DND-41 (cell line): ENCODE measurements around the gene SUV39H2.

Source experiments
- ATAC-seq: fragments of 200-7000 bp; cut with Tn5 transposase; 3 replicates; pipeline ENCODE4 v1.9.1; 2021; ENCODE audit warnings: low read depth; ENCODE audit not compliant: insufficient read depth
- DNase-seq: peaks from one replicate; pipeline ENCODE4 v3.0.0-alpha.2; 2020
- H2AFZ ChIP-seq: 2 replicates; pipeline ENCODE4 v1.6.0; 2012; ENCODE audit warnings: low read depth, low read length
- H3K27ac ChIP-seq: 2 replicates; pipeline ENCODE4 v1.5.1; 2012; ENCODE audit warnings: low read length, inconsistent platforms
- H3K27me3 ChIP-seq: fragments of 200-600 bp; sonication (generic); 2 replicates; pipeline ENCODE4 v1.6.0; 2012; ENCODE audit warnings: low read length, mild to moderate bottlenecking, inconsistent platforms; ENCODE audit not compliant: insufficient read depth, poor library complexity
- H3K36me3 ChIP-seq: 2 replicates; pipeline ENCODE4 v1.5.1; 2012; ENCODE audit warnings: low read length, inconsistent platforms; ENCODE audit not compliant: insufficient read depth
- H3K4me1 ChIP-seq: 2 replicates; pipeline ENCODE4 v1.5.1; 2012; ENCODE audit warnings: mild to moderate bottlenecking, low read length; ENCODE audit not compliant: insufficient read depth
- H3K4me2 ChIP-seq: 2 replicates; pipeline ENCODE4 v1.6.0; 2012; ENCODE audit warnings: mild to moderate bottlenecking, moderate library complexity, low read length, inconsistent platforms; ENCODE audit not compliant: insufficient read depth
- H3K4me3 ChIP-seq, 2 experiments: fragments of 200-600 bp in 1 of 2; shearing (Covaris generic) in 1 of 2; 2 replicates each; pipeline ENCODE4 v1.5.1; 2012 to 2016; ENCODE audit warnings: inconsistent platforms in 2 of 2, low read length in 2 of 2, mild to moderate bottlenecking in 2 of 2, low read depth in 1 of 2, moderate library complexity in 1 of 2
- H3K79me2 ChIP-seq: 2 replicates; pipeline ENCODE4 v1.6.0; 2012; ENCODE audit warnings: low read length, inconsistent platforms; ENCODE audit not compliant: insufficient read depth
- H3K9ac ChIP-seq: 2 replicates; pipeline ENCODE4 v1.6.0; 2012; ENCODE audit warnings: low read depth, mild to moderate bottlenecking, inconsistent platforms, low read length, moderate library complexity
- H3K9me3 ChIP-seq: 2 replicates; pipeline ENCODE4 v1.5.1; 2012; ENCODE audit warnings: low read length, moderate library complexity, mild to moderate bottlenecking, inconsistent platforms; ENCODE audit not compliant: insufficient read depth, severe bottlenecking
- H4K20me1 ChIP-seq: 2 replicates; pipeline ENCODE4 v1.6.0; 2012; ENCODE audit warnings: low read length; ENCODE audit not compliant: insufficient read depth
- CTCF ChIP-seq: IDR thresholded peaks from 2 replicates; pipeline ENCODE4 v1.5.1; 2012; ENCODE audit warnings: borderline replicate concordance, low read length, moderate library complexity, mild to moderate bottlenecking; ENCODE audit not compliant: poor library complexity, severe bottlenecking; ENCODE audit errors: extremely low read depth
- EZH2 ChIP-seq: IDR thresholded peaks from 3 replicates; pipeline ENCODE4 v1.6.1; 2012; ENCODE audit warnings: borderline replicate concordance, low read depth, mild to moderate bottlenecking, moderate library complexity, low read length, inconsistent platforms; ENCODE audit not compliant: severe bottlenecking

The SUV39H2 gene

GRCh38 chr10:14878266-14879123 lies at the start of gene SUV39H2:
Gene SUV39H2, plus strand, starts transcription at chr10:14878866. Its CDS starts 23 bp downstream, at chr10:14878889.
- Histone ChIP-seq H3K79me2 (peaks cover 69% of the 10 kb centered on the region), H3K27ac (peak within 1 kb of the TSS; percentile 85), H3K9ac (peak within 1 kb of the TSS; percentile 99), H3K27me3 (no peaks in the 10 kb centered on the region), H3K4me2 (peak within 1 kb of the TSS; percentile 82), H4K20me1 (peaks cover 14% of the 10 kb centered on the region; the same call in 1 of the 2 replicates), H3K4me3 (peak within 1 kb of the TSS; percentile 84 to 99), H3K4me1 (peaks cover 45% of the 10 kb centered on the region), H3K36me3 (peaks cover 9% of the 10 kb centered on the region), H3K9me3 (no peaks in the 10 kb centered on the region), H2AFZ (peak within 1 kb of the TSS; percentile 90)
- DNase-seq (peak; percentile 94), ATAC-seq (peak; percentile 85)
- TF ChIP-seq EZH2 (no peak), CTCF (no peak)

- Histone ChIP-seq H3K36me3 (no peaks in the 10 kb centered on the region; the same call in 1 of the 2 replicates), H3K27me3 (no peaks in the 10 kb centered on the region), H3K27ac (no peak overlapping the region), H3K9me3 (no peaks in the 10 kb centered on the region), H3K79me2 (peaks cover under 1% of the 10 kb centered on the region), H3K4me2 (no peak overlapping the region), H4K20me1 (no peaks in the 10 kb centered on the region), H3K4me1 (peaks cover 10% of the 10 kb centered on the region), H2AFZ (no peak overlapping the region), H3K9ac (no peak overlapping the region), H3K4me3 (no peak overlapping the region)
- ATAC-seq (no peak), DNase-seq (no peak)
- TF ChIP-seq EZH2 = no peak
- TF ChIP-seq CTCF = no peak
Measured at GRCh38 chr10:14833106-14833505, 45.6 kb upstream of the SUV39H2 start.

GRCh38 chr10:14836208-14836607 lies 42.5 kb upstream of the SUV39H2 start:
- H3K9me3 ChIP-seq = no peaks in the 10 kb centered on the region
- ATAC-seq = no peak
- peaks cover 20% of the 10 kb centered on the region for H3K36me3 ChIP-seq

More at GRCh38 chr10:14836208-14836607, 42.5 kb upstream of the SUV39H2 start:
- H4K20me1 ChIP-seq = peaks cover 17% of the 10 kb centered on the region; the same call in 1 of the 2 replicates
- H3K27ac ChIP-seq = no peak overlapping the region
- TF ChIP-seq EZH2 = no peak
- TF ChIP-seq CTCF = no peak
- no peak overlapping the region for H3K4me2 ChIP-seq
- H3K27me3 ChIP-seq = no peaks in the 10 kb centered on the region
- H3K4me3 ChIP-seq = no peak overlapping the region
- DNase-seq = no peak
- peaks cover 26% of the 10 kb centered on the region for H3K4me1 ChIP-seq
- H3K79me2 ChIP-seq = peaks cover 32% of the 10 kb centered on the region
- H3K9ac ChIP-seq = no peak overlapping the region
- no peak overlapping the region for H2AFZ ChIP-seq
